ENCODE data around the gene PLPP3. TPM values are rescaled to one million over a fixed set of nuclear protein-coding genes. Genes with fewer than 3 reads are reported as not detected.

The PLPP3 gene
- total and polyA plus RNA-seq, 9 of the 15 experiments (the other 6 are each of a cell fraction or from before 2014, with no cell fraction given), result 0.07 to 0.54 (median 0.20) TPM

DNA sequence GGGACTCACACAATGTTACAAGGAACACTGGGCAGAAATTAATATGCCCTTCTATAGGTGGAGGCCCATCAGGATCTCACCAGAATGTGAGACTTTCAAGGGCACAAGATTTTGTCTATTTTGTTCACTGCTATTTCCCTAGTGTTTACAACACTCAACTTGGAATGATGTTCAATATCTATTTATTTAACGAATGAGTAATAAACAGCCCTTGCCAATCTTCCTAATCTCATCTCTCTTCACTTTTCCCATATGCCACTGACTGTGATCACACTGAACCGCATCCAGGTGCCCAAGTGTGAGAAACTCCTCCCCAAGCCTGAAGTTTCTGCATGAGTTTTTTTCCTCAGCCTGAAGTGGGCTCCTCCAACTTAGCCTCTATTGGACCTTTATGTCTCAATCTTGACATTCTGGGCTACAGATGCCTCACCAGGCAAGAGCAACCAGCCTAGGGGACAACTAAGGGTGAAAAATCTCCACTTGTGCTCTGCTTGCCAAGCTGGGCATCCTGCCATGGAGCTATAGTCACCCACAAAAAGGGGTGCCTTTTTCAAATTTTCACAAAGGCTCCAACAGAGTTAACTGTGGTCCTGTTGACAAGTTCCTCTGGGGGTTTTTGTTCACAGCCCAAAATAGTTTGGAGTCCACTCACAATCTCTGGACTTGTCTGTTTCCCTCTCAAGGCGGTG is 105.6 kb downstream of the PLPP3 start (continued):
- TF ChIP-seq, protein P1, sequence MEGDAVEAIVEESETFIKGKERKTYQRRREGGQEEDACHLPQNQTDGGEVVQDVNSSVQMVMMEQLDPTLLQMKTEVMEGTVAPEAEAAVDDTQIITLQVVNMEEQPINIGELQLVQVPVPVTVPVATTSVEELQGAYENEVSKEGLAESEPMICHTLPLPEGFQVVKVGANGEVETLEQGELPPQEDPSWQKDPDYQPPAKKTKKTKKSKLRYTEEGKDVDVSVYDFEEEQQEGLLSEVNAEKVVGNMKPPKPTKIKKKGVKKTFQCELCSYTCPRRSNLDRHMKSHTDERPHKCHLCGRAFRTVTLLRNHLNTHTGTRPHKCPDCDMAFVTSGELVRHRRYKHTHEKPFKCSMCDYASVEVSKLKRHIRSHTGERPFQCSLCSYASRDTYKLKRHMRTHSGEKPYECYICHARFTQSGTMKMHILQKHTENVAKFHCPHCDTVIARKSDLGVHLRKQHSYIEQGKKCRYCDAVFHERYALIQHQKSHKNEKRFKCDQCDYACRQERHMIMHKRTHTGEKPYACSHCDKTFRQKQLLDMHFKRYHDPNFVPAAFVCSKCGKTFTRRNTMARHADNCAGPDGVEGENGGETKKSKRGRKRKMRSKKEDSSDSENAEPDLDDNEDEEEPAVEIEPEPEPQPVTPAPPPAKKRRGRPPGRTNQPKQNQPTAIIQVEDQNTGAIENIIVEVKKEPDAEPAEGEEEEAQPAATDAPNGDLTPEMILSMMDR (IDR thresholded peaks at IDR 0.05 in 2 of 3, conservative IDR thresholded peaks at IDR 0.05 in 1 of 3; ENCODE audit: insufficient read depth in 2 of 3, low read depth in 1 of 3, low read length in 3 of 3), result no peak
- TF ChIP-seq POLR2A (conservative IDR thresholded peaks at IDR 0.05) (no peak), HDAC6 (IDR thresholded peaks at IDR 0.05; ENCODE audit: low read depth, low read length) (no peak), KAT7 (CRISPR knock-in tag; IDR thresholded peaks at IDR 0.05; ENCODE audit: borderline replicate concordance) (no peak), NFRKB (IDR thresholded peaks at IDR 0.05; ENCODE audit: low read depth) (no peak), ARNT (IDR thresholded peaks at IDR 0.05) (no peak), ZNF354B (CRISPR knock-in tag; IDR thresholded peaks at IDR 0.05) (no peak)

DNA sequence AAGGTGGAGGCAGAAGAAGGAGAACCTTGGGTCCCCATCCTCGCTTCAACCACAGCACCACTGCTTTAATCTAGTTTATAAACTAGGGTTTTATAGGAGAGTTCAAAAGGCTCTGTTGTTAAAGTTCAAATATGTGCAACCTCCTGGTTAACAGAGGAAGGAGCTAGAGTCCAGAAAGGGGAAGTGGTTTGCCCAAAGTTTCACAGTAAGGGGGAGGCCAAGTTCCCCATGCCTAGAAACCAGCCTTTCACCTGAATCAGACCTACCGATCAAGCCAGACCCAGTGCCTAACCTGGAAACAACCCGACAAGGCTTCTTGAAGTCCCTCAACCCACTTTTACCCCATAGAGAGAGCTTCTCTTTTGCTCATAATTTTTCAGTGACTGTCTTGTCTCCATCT is 106.5 kb downstream of the PLPP3 start:
- peak; percentile 35; the same call in 2 of the 3 replicates for ATAC-seq
- Histone ChIP-seq H3K36me3 (ENCODE audit: control insufficient read depth, insufficient read depth, low read length) (no peaks in the 10 kb centered on the region), H3K4me1 (replicated peaks in 1 of 2; ENCODE audit: control insufficient read depth in 2 of 2, insufficient read depth in 2 of 2, low read length in 2 of 2) (peaks cover 0 to 8% of the 10 kb centered on the region in 2 experiments; a peak in 1 of 5 replicates), H3K4me3 (no peak overlapping the region), H3K9ac (ENCODE audit: insufficient read depth in 1 of 2, low read depth in 2 of 2, low read length in 2 of 2) (no peak overlapping the region), H3K27ac (ENCODE audit: extremely low read depth, low read depth, low read length) (no peak overlapping the region), H2AFZ (ENCODE audit: low read depth, low read length) (no peak overlapping the region), H3K27me3 (ENCODE audit: control insufficient read depth in 2 of 2, insufficient read depth in 2 of 2, low read length in 2 of 2) (peaks cover 21 to 36% of the 10 kb centered on the region in 2 experiments), H4K20me1 (replicated peaks; ENCODE audit: control insufficient read depth, insufficient read depth, low read length) (no peaks in the 10 kb centered on the region), H3K79me2 (ENCODE audit: control insufficient read depth, insufficient read depth, low read length) (no peaks in the 10 kb centered on the region), H3K9me3 (replicated peaks; ENCODE audit: control insufficient read depth, insufficient read depth, low read depth, low read length) (no peaks in the 10 kb centered on the region), H3K4me2 (ENCODE audit: insufficient read depth, low read length) (no peak overlapping the region), H3K9me1 (ENCODE audit: control insufficient read depth, insufficient read depth, low read length) (no peaks in the 10 kb centered on the region)
- no peak for DNase-seq (ENCODE audit: extremely low read depth in 1 of 4, low spot score in 3 of 4)
- FAIRE-seq, result no peak
- BruUV-seq (replicated peaks), result no TSS peak
- 0% methylated on average over 3 of the region's 3 CpGs for WGBS (ENCODE audit: insufficient coverage, low coverage, missing lambda C conversion rate)
- ChIA-PET POLR2A (no interaction called here), CTCF (ENCODE audit: low intra/inter-chr PET ratio) (no interaction called here)
- in situ Hi-C loops (cut with MboI), result no loop called here
- intact Hi-C loops (cut with micrococcal nuclease), result loop anchor here (5.0 kb wide), 1 partner anchor 104 kb away; the partner anchor contains the start of gene PLPP3
- TF ChIP-seq SPI1 (IDR thresholded peaks at IDR 0.05; ENCODE audit: borderline replicate concordance, low read depth, low read length), result peak; percentile 97
- TF ChIP-seq, protein P2, sequence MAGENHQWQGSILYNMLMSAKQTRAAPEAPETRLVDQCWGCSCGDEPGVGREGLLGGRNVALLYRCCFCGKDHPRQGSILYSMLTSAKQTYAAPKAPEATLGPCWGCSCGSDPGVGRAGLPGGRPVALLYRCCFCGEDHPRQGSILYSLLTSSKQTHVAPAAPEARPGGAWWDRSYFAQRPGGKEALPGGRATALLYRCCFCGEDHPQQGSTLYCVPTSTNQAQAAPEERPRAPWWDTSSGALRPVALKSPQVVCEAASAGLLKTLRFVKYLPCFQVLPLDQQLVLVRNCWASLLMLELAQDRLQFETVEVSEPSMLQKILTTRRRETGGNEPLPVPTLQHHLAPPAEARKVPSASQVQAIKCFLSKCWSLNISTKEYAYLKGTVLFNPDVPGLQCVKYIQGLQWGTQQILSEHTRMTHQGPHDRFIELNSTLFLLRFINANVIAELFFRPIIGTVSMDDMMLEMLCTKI (IDR thresholded peaks at IDR 0.05; ENCODE audit: partially characterized antibody), result no peak
- TF ChIP-seq ZFP36 (IDR thresholded peaks at IDR 0.05; ENCODE audit: low read depth, low read length, partially characterized antibody), result peak; percentile 20
- TF ChIP-seq, protein P3, sequence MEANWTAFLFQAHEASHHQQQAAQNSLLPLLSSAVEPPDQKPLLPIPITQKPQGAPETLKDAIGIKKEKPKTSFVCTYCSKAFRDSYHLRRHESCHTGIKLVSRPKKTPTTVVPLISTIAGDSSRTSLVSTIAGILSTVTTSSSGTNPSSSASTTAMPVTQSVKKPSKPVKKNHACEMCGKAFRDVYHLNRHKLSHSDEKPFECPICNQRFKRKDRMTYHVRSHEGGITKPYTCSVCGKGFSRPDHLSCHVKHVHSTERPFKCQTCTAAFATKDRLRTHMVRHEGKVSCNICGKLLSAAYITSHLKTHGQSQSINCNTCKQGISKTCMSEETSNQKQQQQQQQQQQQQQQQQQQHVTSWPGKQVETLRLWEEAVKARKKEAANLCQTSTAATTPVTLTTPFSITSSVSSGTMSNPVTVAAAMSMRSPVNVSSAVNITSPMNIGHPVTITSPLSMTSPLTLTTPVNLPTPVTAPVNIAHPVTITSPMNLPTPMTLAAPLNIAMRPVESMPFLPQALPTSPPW (CRISPR knock-in tag; IDR thresholded peaks at IDR 0.05), result peak; percentile 54; the same call in 1 of the 2 replicates
- no peak for TF ChIP-seq BCOR (IDR thresholded peaks at IDR 0.05)
- no peak for TF ChIP-seq TRIM28 (IDR thresholded peaks at IDR 0.05)
- TF ChIP-seq, protein P4, sequence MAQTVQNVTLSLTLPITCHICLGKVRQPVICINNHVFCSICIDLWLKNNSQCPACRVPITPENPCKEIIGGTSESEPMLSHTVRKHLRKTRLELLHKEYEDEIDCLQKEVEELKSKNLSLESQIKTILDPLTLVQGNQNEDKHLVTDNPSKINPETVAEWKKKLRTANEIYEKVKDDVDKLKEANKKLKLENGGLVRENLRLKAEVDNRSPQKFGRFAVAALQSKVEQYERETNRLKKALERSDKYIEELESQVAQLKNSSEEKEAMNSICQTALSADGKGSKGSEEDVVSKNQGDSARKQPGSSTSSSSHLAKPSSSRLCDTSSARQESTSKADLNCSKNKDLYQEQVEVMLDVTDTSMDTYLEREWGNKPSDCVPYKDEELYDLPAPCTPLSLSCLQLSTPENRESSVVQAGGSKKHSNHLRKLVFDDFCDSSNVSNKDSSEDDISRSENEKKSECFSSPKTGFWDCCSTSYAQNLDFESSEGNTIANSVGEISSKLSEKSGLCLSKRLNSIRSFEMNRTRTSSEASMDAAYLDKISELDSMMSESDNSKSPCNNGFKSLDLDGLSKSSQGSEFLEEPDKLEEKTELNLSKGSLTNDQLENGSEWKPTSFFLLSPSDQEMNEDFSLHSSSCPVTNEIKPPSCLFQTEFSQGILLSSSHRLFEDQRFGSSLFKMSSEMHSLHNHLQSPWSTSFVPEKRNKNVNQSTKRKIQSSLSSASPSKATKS (CRISPR knock-in tag; IDR thresholded peaks at IDR 0.05), result no peak
- no peak for TF ChIP-seq CBX3 (IDR thresholded peaks at IDR 0.05; ENCODE audit: borderline replicate concordance in 1 of 2, low read length in 2 of 2)
